IMR-90 (cell line): Measurements from ENCODE around the gene RASSF8. TPM values are rescaled to one million over a fixed set of nuclear protein-coding genes. Genes with fewer than 3 reads are reported as not detected.

ENCODE experiments used
- ATAC-seq: fragments of 200-7000 bp; cut with Tn5 transposase; 2 replicates; pipeline ENCODE4 v1.9.1; 2020; ENCODE audit warnings: low read depth, mild to moderate bottlenecking, moderate library complexity
- BruUV-seq: library from RNA; stranded (reverse); fragments of 400-500 nt; replicated peaks from 2 replicates; lab custom pipeline; 2021; lab: Mats Ljungman, UMichigan
- CTCF ChIA-PET: fragments of 300-600 bp; formaldehyde crosslinking; extraction: SDS; loops from one replicate; lab custom pipeline; 2021; ENCODE audit warnings: antibody characterized with exemption; lab: Yijun Ruan, JAX
- POLR2A ChIA-PET: fragments of 300-600 bp; sonication (Branson Sonifier 250); formaldehyde crosslinking; loops from one replicate; lab custom pipeline; 2022; ENCODE audit warnings: antibody characterized with exemption; ENCODE audit not compliant: unreplicated experiment; lab: Charles Lee
- DNase-seq: peaks from one replicate; pipeline ENCODE4 v3.0.0; 2013
- H2AFZ ChIP-seq: replicated peaks from 2 replicates; pipeline ENCODE3; 2013; ENCODE audit warnings: low read length, mild to moderate bottlenecking; ENCODE audit not compliant: poor library complexity
- H2AK5ac ChIP-seq: 2 replicates; pipeline ENCODE4 v1.6.1; 2013; ENCODE audit warnings: low read depth, low read length, inconsistent platforms
- H2AK9ac ChIP-seq: replicated peaks from 2 replicates; pipeline ENCODE3; 2013; ENCODE audit warnings: mild to moderate bottlenecking, low read depth, low read length, moderate library complexity; ENCODE audit not compliant: poor library complexity
- H2BK120ac ChIP-seq: 2 replicates; pipeline ENCODE4 v1.6.1; 2013; ENCODE audit warnings: low read depth, low read length, inconsistent platforms
- H2BK15ac ChIP-seq: 3 replicates; pipeline ENCODE4 v1.6.1; 2013; ENCODE audit warnings: low read depth, low read length, inconsistent platforms
- H2BK20ac ChIP-seq: 2 replicates; pipeline ENCODE4 v1.6.1; 2013; ENCODE audit warnings: low read depth, mild to moderate bottlenecking, inconsistent platforms, low read length, moderate library complexity
- H2BK5ac ChIP-seq: 2 replicates; pipeline ENCODE4 v1.6.1; 2013; ENCODE audit warnings: mild to moderate bottlenecking, low read depth, low read length, inconsistent platforms; ENCODE audit not compliant: poor library complexity, severe bottlenecking
- H3K14ac ChIP-seq: replicated peaks from 2 replicates; pipeline ENCODE4 v1.6.1; 2013; ENCODE audit warnings: low read depth, low read length, inconsistent platforms
- H3K18ac ChIP-seq: 2 replicates; pipeline ENCODE4 v1.6.1; 2013; ENCODE audit warnings: low read depth, low read length, control low read depth
- H3K23ac ChIP-seq: 2 replicates; pipeline ENCODE4 v1.6.1; 2013; ENCODE audit warnings: low read depth, low read length, inconsistent platforms
- H3K27ac ChIP-seq: 2 replicates; pipeline ENCODE4 v1.5.1; 2013; ENCODE audit warnings: mild to moderate bottlenecking, control low read depth, low read length; ENCODE audit not compliant: insufficient read depth
- H3K27me3 ChIP-seq: 2 replicates; pipeline ENCODE4 v1.6.1; 2013; ENCODE audit warnings: low read length; ENCODE audit not compliant: control insufficient read depth, insufficient read depth
- H3K36me3 ChIP-seq: 2 replicates; pipeline ENCODE4 v1.6.1; 2013; ENCODE audit warnings: low read length, mixed read lengths; ENCODE audit not compliant: control insufficient read depth, insufficient read depth
- H3K4ac ChIP-seq: 2 replicates; pipeline ENCODE4 v1.6.1; 2013; ENCODE audit warnings: low read depth, low read length, inconsistent platforms
- H3K4me1 ChIP-seq: 2 replicates; pipeline ENCODE4 v1.6.1; 2013; ENCODE audit warnings: low read length, mixed read lengths; ENCODE audit not compliant: control insufficient read depth, insufficient read depth
- H3K4me2 ChIP-seq: 2 replicates; pipeline ENCODE4 v1.6.1; 2013; ENCODE audit warnings: low read depth, mild to moderate bottlenecking, control low read depth, low read length, moderate library complexity
- H3K4me3 ChIP-seq: 2 replicates; pipeline ENCODE4 v1.5.1; 2013; ENCODE audit warnings: low read depth, mild to moderate bottlenecking, control low read depth, low read length, moderate library complexity; ENCODE audit not compliant: insufficient read depth
- H3K56ac ChIP-seq: 2 replicates; pipeline ENCODE4 v1.6.1; 2013; ENCODE audit warnings: low read length, inconsistent platforms; ENCODE audit not compliant: insufficient read depth; ENCODE audit errors: extremely low read depth
- H3K79me1 ChIP-seq, 2 experiments: 2 replicates each; pipeline ENCODE4 v1.6.1; 2013; ENCODE audit warnings: low read length in 2 of 2, inconsistent platforms in 1 of 2, low read depth in 1 of 2
- H3K9ac ChIP-seq: 2 replicates; pipeline ENCODE4 v1.6.1; 2013; ENCODE audit warnings: low read depth, low read length, control low read depth
- H3K9me1 ChIP-seq: 2 replicates; pipeline ENCODE4 v1.6.1; 2013; ENCODE audit warnings: low read length, inconsistent platforms; ENCODE audit not compliant: insufficient read depth
- H3K9me3 ChIP-seq: 2 replicates; pipeline ENCODE4 v1.6.1; 2013; ENCODE audit warnings: low read length; ENCODE audit not compliant: control insufficient read depth, insufficient read depth
- H4K20me1 ChIP-seq: 2 replicates; pipeline ENCODE4 v1.6.1; 2013; ENCODE audit warnings: low read length, inconsistent platforms; ENCODE audit not compliant: insufficient read depth
- H4K5ac ChIP-seq: 2 replicates; pipeline ENCODE4 v1.6.1; 2013; ENCODE audit warnings: mild to moderate bottlenecking, low read depth, low read length, control low read depth
- H4K8ac ChIP-seq, 2 experiments: 2 replicates each; pipeline ENCODE4 v1.6.1; 2013; ENCODE audit warnings: low read depth in 2 of 2, low read length in 2 of 2, control low read depth in 1 of 2, inconsistent platforms in 1 of 2
- H4K91ac ChIP-seq: 2 replicates; pipeline ENCODE4 v1.6.1; 2013; ENCODE audit warnings: low read depth, low read length, inconsistent platforms; ENCODE audit not compliant: insufficient read depth
- BHLHE40 ChIP-seq: fragments of 150-350 bp; IDR thresholded peaks from 2 replicates; pipeline ENCODE4 v1.6.1; 2016; ENCODE audit warnings: mild to moderate bottlenecking, low read depth, low read length
- CEBPB ChIP-seq: IDR thresholded peaks from 2 replicates; pipeline ENCODE4 v1.6.1; 2012; ENCODE audit warnings: low read depth, low read length, improper control_type of control experiment
- CHD1 ChIP-seq: IDR thresholded peaks from 2 replicates; pipeline ENCODE4 v1.6.1; 2012; ENCODE audit warnings: low read depth, low read length, improper control_type of control experiment
- FOS ChIP-seq: fragments of 150-350 bp; IDR thresholded peaks from 2 replicates; pipeline ENCODE4 v1.6.1; 2016; ENCODE audit warnings: low read depth, low read length
- MAFK ChIP-seq: IDR thresholded peaks from 2 replicates; pipeline ENCODE4 v1.6.1; 2012; ENCODE audit warnings: low read depth, low read length, improper control_type of control experiment
- MAZ ChIP-seq: IDR thresholded peaks from 2 replicates; pipeline ENCODE4 v1.6.1; 2012; ENCODE audit warnings: low read depth, mild to moderate bottlenecking, low read length, improper control_type of control experiment, moderate library complexity, borderline replicate concordance
- MXI1 ChIP-seq: IDR thresholded peaks from 2 replicates; pipeline ENCODE4 v1.6.1; 2012; ENCODE audit warnings: low read depth, mild to moderate bottlenecking, low read length, moderate library complexity, borderline replicate concordance
- NFE2L2 ChIP-seq: fragments of 150-350 bp; IDR thresholded peaks from 2 replicates; pipeline ENCODE4 v1.6.1; 2016; ENCODE audit warnings: low read depth, mild to moderate bottlenecking, low read length
- POLR2A ChIP-seq: IDR thresholded peaks from 2 replicates; pipeline ENCODE4 v1.6.1; 2012; ENCODE audit warnings: mild to moderate bottlenecking, low read depth, low read length
- RAD21 ChIP-seq: IDR thresholded peaks from 2 replicates; pipeline ENCODE4 v1.6.1; 2012; ENCODE audit warnings: low read length, improper control_type of control experiment
- RCOR1 ChIP-seq: IDR thresholded peaks from 2 replicates; pipeline ENCODE4 v1.6.1; 2012; ENCODE audit warnings: mild to moderate bottlenecking, low read length, improper control_type of control experiment; ENCODE audit not compliant: insufficient replicate concordance
- RFX5 ChIP-seq: IDR thresholded peaks from 2 replicates; pipeline ENCODE4 v1.8.0; 2012; ENCODE audit warnings: low read depth, mild to moderate bottlenecking, low read length, moderate library complexity
- SMC3 ChIP-seq: fragments of 150-350 bp; IDR thresholded peaks from 2 replicates; pipeline ENCODE4 v1.6.1; 2016; ENCODE audit warnings: low read depth, mild to moderate bottlenecking, antibody characterized with exemption, low read length, moderate library complexity
- USF2 ChIP-seq: fragments of 150-350 bp; IDR thresholded peaks from 2 replicates; pipeline ENCODE4 v1.6.1; 2017; ENCODE audit warnings: mild to moderate bottlenecking, antibody characterized with exemption, low read length, low read depth
- WGBS, 2 experiments: methylation state at CpG; one replicate each; pipeline versions ENCODE4 v1.1.5 to v1.1.7; 2013; ENCODE audit warnings: missing lambda C conversion rate in 2 of 2; ENCODE audit not compliant: insufficient read length in 1 of 2; ENCODE audit errors: extremely low coverage in 2 of 2; 5-methylcytosine and 5-hydroxymethylcytosine counted together
- dilution Hi-C: fragments of 300-500 bp; cut with HindIII; formaldehyde crosslinking; loops from one replicate; pipeline ENCODE4 v1.14.3; 2018; ENCODE audit warnings: low sequenced_read_pairs; ENCODE audit not compliant: unreplicated experiment
- in situ Hi-C: fragments of 300-500 bp; cut with MboI; formaldehyde crosslinking; loops from 3 replicates; pipeline ENCODE4 v1.14.3; 2019; ENCODE audit warnings: low sequenced_read_pairs, inconsistent platforms, mixed read lengths
- intact Hi-C: fragments of 100-400 bp; cut with micrococcal nuclease; formaldehyde crosslinking; loops from 2 replicates; pipeline ENCODE4 v1.10.0; 2022
- polyA plus RNA-seq, 3 experiments: library from polyadenylated mRNA; depleted of rRNA; stranded (reverse); fragments of >200 nt; gene quantifications; 2 replicates each; pipeline ENCODE4 v1.2.3, GENCODE V29; 2012; ENCODE audit warnings: low replicate concordance in 1 of 3
- total RNA-seq: library from RNA; depleted of rRNA; stranded (reverse); fragments of >200 nt; gene quantifications from 2 replicates; pipeline ENCODE4 v1.2.3, GENCODE V29; 2012
- TF ChIP-seq, protein P1 (sequence below): conservative IDR thresholded peaks from 2 replicates; pipeline ENCODE4 v1.5.1; 2012; ENCODE audit warnings: mild to moderate bottlenecking, low read depth, low read length, improper control_type of control experiment
- TF ChIP-seq, protein P2 (sequence below): fragments of 150-350 bp; IDR thresholded peaks from 2 replicates; pipeline ENCODE4 v1.6.1; 2016; ENCODE audit warnings: low read depth, mild to moderate bottlenecking, low read length, moderate library complexity, borderline replicate concordance

RASSF8 gene
- total and polyA plus RNA-seq, 2 of the 4 experiments (the other 2 are of a cell fraction): 10.8 to 50.5 TPM

DNA sequence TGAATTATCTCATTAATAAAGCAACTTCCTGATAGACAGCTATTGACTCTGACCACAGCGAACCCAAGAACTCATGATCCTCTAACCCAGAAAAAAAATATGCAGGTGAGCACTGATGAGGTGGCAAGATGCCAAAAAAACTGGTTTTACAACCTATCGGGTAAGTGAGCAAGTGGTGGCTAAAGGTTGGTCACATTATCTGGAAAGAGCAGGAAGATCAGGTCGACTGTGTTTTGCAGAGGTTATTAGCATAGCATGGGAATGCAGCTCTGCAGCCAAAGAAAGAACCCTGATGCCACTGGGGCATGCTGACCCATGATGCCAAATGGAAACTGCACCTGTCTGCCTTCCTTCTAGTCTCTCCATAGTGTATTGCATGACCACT, 142.9 kb downstream of the RASSF8 start:
- no peak overlapping the region for H2AK5ac ChIP-seq
- no peak overlapping the region for H3K9ac ChIP-seq
- H4K8ac ChIP-seq: no peak overlapping the region
- H3K9me3 ChIP-seq: no peaks in the 10 kb centered on the region
- H3K56ac ChIP-seq: no peak overlapping the region
- no peaks in the 10 kb centered on the region; the same call in 1 of the 2 replicates for H3K36me3 ChIP-seq
- intact Hi-C loops (no loop called here), in situ Hi-C loops (no loop called here), dilution Hi-C loops (no loop called here)
- no peak overlapping the region for H2BK15ac ChIP-seq
- DNase-seq (no peak), ATAC-seq (no peak)
- no peaks in the 10 kb centered on the region for H4K20me1 ChIP-seq
- no peak overlapping the region for H3K4ac ChIP-seq
- no peak overlapping the region for H3K23ac ChIP-seq
- BruUV-seq: no TSS peak
- H2AK9ac ChIP-seq: no peak overlapping the region
- ChIA-PET POLR2A (interaction anchor here (0.8 kb wide), 1 partner anchor 10 kb away, joined by 3 read pairs; no protein-coding TSS in a partner anchor), CTCF (no interaction called here)
- H3K18ac ChIP-seq: no peak overlapping the region
- WGBS, 2 experiments: 20% methylated on average over 1 of the region's 3 CpGs; no CpG with 5 or more reads in 1 of the 2 experiments
- H3K4me2 ChIP-seq: no peak overlapping the region
- H4K91ac ChIP-seq: no peak overlapping the region
- H2BK120ac ChIP-seq: no peak overlapping the region
- no peaks in the 10 kb centered on the region for H3K4me1 ChIP-seq
- no peak overlapping the region for H3K27ac ChIP-seq
- no peaks in the 10 kb centered on the region for H3K79me1 ChIP-seq
- no peak overlapping the region for H2BK5ac ChIP-seq
- no peak overlapping the region for H2BK20ac ChIP-seq
- TF ChIP-seq SMC3 (no peak), USF2 (no peak), MAZ (no peak), CEBPB (no peak), RAD21 (no peak), MAFK (no peak), NFE2L2 (no peak), POLR2A (no peak), FOS (no peak), RCOR1 (no peak), CHD1 (no peak), RFX5 (no peak), BHLHE40 (no peak), MXI1 (no peak)
- TF ChIP-seq, protein P1, sequence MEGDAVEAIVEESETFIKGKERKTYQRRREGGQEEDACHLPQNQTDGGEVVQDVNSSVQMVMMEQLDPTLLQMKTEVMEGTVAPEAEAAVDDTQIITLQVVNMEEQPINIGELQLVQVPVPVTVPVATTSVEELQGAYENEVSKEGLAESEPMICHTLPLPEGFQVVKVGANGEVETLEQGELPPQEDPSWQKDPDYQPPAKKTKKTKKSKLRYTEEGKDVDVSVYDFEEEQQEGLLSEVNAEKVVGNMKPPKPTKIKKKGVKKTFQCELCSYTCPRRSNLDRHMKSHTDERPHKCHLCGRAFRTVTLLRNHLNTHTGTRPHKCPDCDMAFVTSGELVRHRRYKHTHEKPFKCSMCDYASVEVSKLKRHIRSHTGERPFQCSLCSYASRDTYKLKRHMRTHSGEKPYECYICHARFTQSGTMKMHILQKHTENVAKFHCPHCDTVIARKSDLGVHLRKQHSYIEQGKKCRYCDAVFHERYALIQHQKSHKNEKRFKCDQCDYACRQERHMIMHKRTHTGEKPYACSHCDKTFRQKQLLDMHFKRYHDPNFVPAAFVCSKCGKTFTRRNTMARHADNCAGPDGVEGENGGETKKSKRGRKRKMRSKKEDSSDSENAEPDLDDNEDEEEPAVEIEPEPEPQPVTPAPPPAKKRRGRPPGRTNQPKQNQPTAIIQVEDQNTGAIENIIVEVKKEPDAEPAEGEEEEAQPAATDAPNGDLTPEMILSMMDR: no peak
- TF ChIP-seq, protein P2, sequence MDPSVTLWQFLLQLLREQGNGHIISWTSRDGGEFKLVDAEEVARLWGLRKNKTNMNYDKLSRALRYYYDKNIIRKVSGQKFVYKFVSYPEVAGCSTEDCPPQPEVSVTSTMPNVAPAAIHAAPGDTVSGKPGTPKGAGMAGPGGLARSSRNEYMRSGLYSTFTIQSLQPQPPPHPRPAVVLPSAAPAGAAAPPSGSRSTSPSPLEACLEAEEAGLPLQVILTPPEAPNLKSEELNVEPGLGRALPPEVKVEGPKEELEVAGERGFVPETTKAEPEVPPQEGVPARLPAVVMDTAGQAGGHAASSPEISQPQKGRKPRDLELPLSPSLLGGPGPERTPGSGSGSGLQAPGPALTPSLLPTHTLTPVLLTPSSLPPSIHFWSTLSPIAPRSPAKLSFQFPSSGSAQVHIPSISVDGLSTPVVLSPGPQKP: no peak
- no peak overlapping the region for H3K14ac ChIP-seq
- no peaks in the 10 kb centered on the region for H3K27me3 ChIP-seq
- H3K9me1 ChIP-seq: no peaks in the 10 kb centered on the region
- no peak overlapping the region for H4K5ac ChIP-seq
- no peak overlapping the region for H3K4me3 ChIP-seq
- H2AFZ ChIP-seq: no peak overlapping the region
